Measurements from ENCODE around the gene PRICKLE2. TPM values are rescaled to one million over a fixed set of nuclear protein-coding genes. Genes with fewer than 3 reads are reported as not detected.

PRICKLE2 gene
- total RNA-seq, 1 experiment from 2014 or later = 4.2 TPM

- intact Hi-C loops (cut with micrococcal nuclease; ENCODE audit: unreplicated experiment) = loop anchor here (10.0 kb wide), 1 partner anchor 296 kb away; no protein-coding TSS in a partner anchor
- ChIA-PET CTCF (no interaction called here), POLR2A (no interaction called here)
- H3K36me3 ChIP-seq (ENCODE audit: control insufficient read depth, insufficient read depth, low read length) = no peaks in the 10 kb centered on the region
- H3K27ac Mint-ChIP-seq (ENCODE audit: unreplicated experiment) = peak overlapping the region; percentile 45
- no TSS peak for BruUV-seq (replicated peaks)
- H3K36me3 Mint-ChIP-seq (ENCODE audit: insufficient read depth, unreplicated experiment) = peaks cover 6% of the 10 kb centered on the region
- H3K27me3 ChIP-seq (replicated peaks; ENCODE audit: control insufficient read depth, insufficient read depth, low read length) = no peaks in the 10 kb centered on the region
- peaks cover 35% of the 10 kb centered on the region for H3K4me1 ChIP-seq
- peak overlapping the region; percentile 20 for H3K4me3 Mint-ChIP-seq (ENCODE audit: unreplicated experiment)
- peaks cover 11% of the 10 kb centered on the region for H3K4me1 Mint-ChIP-seq (ENCODE audit: low read depth, unreplicated experiment)
- peaks cover 10% of the 10 kb centered on the region; the same call in 1 of the 2 replicates for H3K9me3 ChIP-seq
- peak; percentile 45 to 57 for DNase-seq
- TF ChIP-seq CTCF (IDR thresholded peaks at IDR 0.05; ENCODE audit: insufficient read depth in 1 of 2, low read depth in 1 of 2, low read length in 1 of 2, severe bottlenecking in 1 of 2, unreplicated experiment in 1 of 2) = no peak
- H3K4me3 ChIP-seq (ENCODE audit: low read depth, low read length) = no peak overlapping the region
- H3K27me3 Mint-ChIP-seq (ENCODE audit: insufficient read depth, unreplicated experiment) = no peaks in the 10 kb centered on the region
- H3K9me3 Mint-ChIP-seq (ENCODE audit: unreplicated experiment) = peaks cover 12% of the 10 kb centered on the region
These were observed 36.3 kb downstream of the PRICKLE2 start for GRCh38 chr3:64188810-64189560.

- Mint-ChIP-seq H3K36me3 (ENCODE audit: insufficient read depth, unreplicated experiment) (peaks cover 6% of the 10 kb centered on the region), H3K27ac (ENCODE audit: unreplicated experiment) (no peak overlapping the region), H3K4me1 (ENCODE audit: low read depth, unreplicated experiment) (peaks cover 11% of the 10 kb centered on the region), H3K27me3 (ENCODE audit: insufficient read depth, unreplicated experiment) (no peaks in the 10 kb centered on the region), H3K4me3 (ENCODE audit: unreplicated experiment) (no peak overlapping the region), H3K9me3 (ENCODE audit: unreplicated experiment) (no peaks in the 10 kb centered on the region)
- peaks cover 35% of the 10 kb centered on the region for H3K4me1 ChIP-seq
- H3K36me3 ChIP-seq (ENCODE audit: control insufficient read depth, insufficient read depth, low read length) = no peaks in the 10 kb centered on the region
- ChIA-PET CTCF (no interaction called here), POLR2A (interaction anchor here (0.6 kb wide), 1 partner anchor 21 kb away, joined by 4 read pairs; no protein-coding TSS in a partner anchor)
- H3K4me3 ChIP-seq (ENCODE audit: low read depth, low read length) = no peak overlapping the region
- no peaks in the 10 kb centered on the region for H3K9me3 ChIP-seq
- intact Hi-C loops (cut with micrococcal nuclease; ENCODE audit: unreplicated experiment) = loop anchor here (10.0 kb wide), 1 partner anchor 297 kb away; no protein-coding TSS in a partner anchor
- DNase-seq = peak; percentile 23 to 46
- no peak for TF ChIP-seq CTCF (IDR thresholded peaks at IDR 0.05; ENCODE audit: insufficient read depth in 1 of 2, low read depth in 1 of 2, low read length in 1 of 2, severe bottlenecking in 1 of 2, unreplicated experiment in 1 of 2)
- no peaks in the 10 kb centered on the region for H3K27me3 ChIP-seq (replicated peaks; ENCODE audit: control insufficient read depth, insufficient read depth, low read length)
- TSS peak; percentile 22 for BruUV-seq (replicated peaks)
These were observed 38.0 kb downstream of the PRICKLE2 start for GRCh38 chr3:64187065-64187959.

DNA sequence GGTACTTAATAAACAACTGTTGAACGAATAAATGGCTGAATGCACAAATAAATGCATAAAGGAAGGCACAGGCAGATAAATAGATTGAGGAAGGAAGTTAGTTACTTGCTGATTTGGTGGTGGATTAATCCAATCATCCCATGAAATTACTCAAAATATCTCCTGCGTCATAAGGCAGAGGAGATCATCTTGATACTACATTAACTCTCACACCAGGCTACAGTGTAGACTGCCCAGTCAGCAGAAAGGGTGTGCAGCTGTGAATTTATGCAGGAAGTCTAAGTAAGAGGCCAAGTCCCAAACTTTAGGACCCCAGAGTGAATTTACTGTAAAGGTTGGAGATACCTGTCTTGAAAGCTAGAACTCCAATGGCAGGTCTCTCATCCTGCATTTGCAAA is 38.6 kb downstream of the PRICKLE2 start:
- H3K27me3 ChIP-seq (replicated peaks; ENCODE audit: control insufficient read depth, insufficient read depth, low read length) = no peaks in the 10 kb centered on the region
- H3K9me3 ChIP-seq = no peaks in the 10 kb centered on the region
- Mint-ChIP-seq H3K27ac (ENCODE audit: unreplicated experiment) (peak overlapping the region; percentile 46), H3K27me3 (ENCODE audit: insufficient read depth, unreplicated experiment) (no peaks in the 10 kb centered on the region), H3K36me3 (ENCODE audit: insufficient read depth, unreplicated experiment) (peaks cover 6% of the 10 kb centered on the region), H3K9me3 (ENCODE audit: unreplicated experiment) (no peaks in the 10 kb centered on the region), H3K4me3 (ENCODE audit: unreplicated experiment) (no peak overlapping the region), H3K4me1 (ENCODE audit: low read depth, unreplicated experiment) (peaks cover 11% of the 10 kb centered on the region)
- no peak for TF ChIP-seq CTCF (IDR thresholded peaks at IDR 0.05; ENCODE audit: insufficient read depth in 1 of 2, low read depth in 1 of 2, low read length in 1 of 2, severe bottlenecking in 1 of 2, unreplicated experiment in 1 of 2)
- DNase-seq = no peak
- ChIA-PET POLR2A (interaction anchor here (0.6 kb wide), 1 partner anchor 21 kb away, joined by 4 read pairs; no protein-coding TSS in a partner anchor), CTCF (no interaction called here)
- no peak overlapping the region for H3K4me3 ChIP-seq (ENCODE audit: low read depth, low read length)
- no TSS peak for BruUV-seq (replicated peaks)
- H3K4me1 ChIP-seq = peaks cover 35% of the 10 kb centered on the region
- intact Hi-C loops (cut with micrococcal nuclease; ENCODE audit: unreplicated experiment) = loop anchor here (10.0 kb wide), 1 partner anchor 298 kb away; no protein-coding TSS in a partner anchor
- H3K36me3 ChIP-seq (ENCODE audit: control insufficient read depth, insufficient read depth, low read length) = no peaks in the 10 kb centered on the region
